SK-N-SH (cell line): ENCODE measurements around the gene TSSK2.

Experiments
- EP300 ChIP-seq, 2 experiments: IDR thresholded peaks; 2 replicates each; pipeline versions ENCODE4 v1.4.0 to v1.6.1; 2012; ENCODE audit warnings: borderline replicate concordance in 1 of 2, low read depth in 1 of 2, low read length in 1 of 2
- EZH2phosphoT487 ChIP-seq: fragments of 200-600 bp; sonication (generic); IDR thresholded peaks from 2 replicates; pipeline ENCODE4 v1.6.1; 2017; ENCODE audit warnings: low read depth, mixed run types, mild to moderate bottlenecking, antibody characterized with exemption, moderate library complexity, borderline replicate concordance
- FOXJ3 ChIP-seq: sonication (generic); formaldehyde crosslinking; IDR thresholded peaks from 2 replicates; pipeline ENCODE4 v1.5.1; 2020; ENCODE audit warnings: mild to moderate bottlenecking, missing genetic modification reagents
- RAD21 ChIP-seq: IDR thresholded peaks from 2 replicates; pipeline ENCODE4 v1.6.1; 2012; ENCODE audit warnings: mild to moderate bottlenecking, low read length
- RFX5 ChIP-seq: IDR thresholded peaks from 2 replicates; pipeline ENCODE4 v1.6.1; 2012; ENCODE audit warnings: mild to moderate bottlenecking, improper control_type of control experiment, low read length
- SMC3 ChIP-seq: IDR thresholded peaks from 2 replicates; pipeline ENCODE4 v1.6.1; 2012; ENCODE audit warnings: low read depth, low read length, improper control_type of control experiment
- TCF12 ChIP-seq: IDR thresholded peaks from 2 replicates; pipeline ENCODE4 v1.4.0; 2012
- TEAD4 ChIP-seq: IDR thresholded peaks from 2 replicates; pipeline ENCODE4 v1.4.0; 2012; ENCODE audit warnings: mild to moderate bottlenecking, borderline replicate concordance; ENCODE audit not compliant: insufficient read depth
- TF ChIP-seq, protein P1 (sequence below): fragments of 200-600 bp; sonication (generic); IDR thresholded peaks from 2 replicates; pipeline ENCODE4 v1.6.1; 2017; ENCODE audit warnings: antibody characterized with exemption, mild to moderate bottlenecking, moderate library complexity
- TF ChIP-seq, protein P2 (sequence below): IDR thresholded peaks from 2 replicates; pipeline ENCODE4 v1.6.1; 2012; ENCODE audit warnings: mild to moderate bottlenecking, low read depth, low read length, moderate library complexity

DNA sequence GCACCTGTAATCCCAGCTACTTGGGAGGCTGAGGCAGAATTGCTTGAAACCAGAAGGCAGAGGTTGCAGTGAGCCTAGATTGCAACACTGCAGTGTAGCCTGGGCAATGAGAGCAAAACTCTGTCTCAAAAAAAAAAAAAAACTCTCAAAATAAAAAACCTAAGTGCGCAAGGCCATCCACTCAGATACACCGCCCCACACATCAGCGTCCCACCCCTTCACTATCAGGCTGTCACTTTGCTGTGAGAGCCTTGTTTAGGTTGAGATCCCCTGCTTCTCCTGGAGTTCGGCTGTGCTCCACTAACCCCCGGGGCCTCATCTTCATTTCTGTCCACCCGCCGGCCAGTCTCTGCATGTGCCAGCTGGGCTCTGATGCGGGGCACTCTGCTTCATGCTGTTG, 35.3 kb downstream of the TSSK2 start:
- TF ChIP-seq, protein P1, sequence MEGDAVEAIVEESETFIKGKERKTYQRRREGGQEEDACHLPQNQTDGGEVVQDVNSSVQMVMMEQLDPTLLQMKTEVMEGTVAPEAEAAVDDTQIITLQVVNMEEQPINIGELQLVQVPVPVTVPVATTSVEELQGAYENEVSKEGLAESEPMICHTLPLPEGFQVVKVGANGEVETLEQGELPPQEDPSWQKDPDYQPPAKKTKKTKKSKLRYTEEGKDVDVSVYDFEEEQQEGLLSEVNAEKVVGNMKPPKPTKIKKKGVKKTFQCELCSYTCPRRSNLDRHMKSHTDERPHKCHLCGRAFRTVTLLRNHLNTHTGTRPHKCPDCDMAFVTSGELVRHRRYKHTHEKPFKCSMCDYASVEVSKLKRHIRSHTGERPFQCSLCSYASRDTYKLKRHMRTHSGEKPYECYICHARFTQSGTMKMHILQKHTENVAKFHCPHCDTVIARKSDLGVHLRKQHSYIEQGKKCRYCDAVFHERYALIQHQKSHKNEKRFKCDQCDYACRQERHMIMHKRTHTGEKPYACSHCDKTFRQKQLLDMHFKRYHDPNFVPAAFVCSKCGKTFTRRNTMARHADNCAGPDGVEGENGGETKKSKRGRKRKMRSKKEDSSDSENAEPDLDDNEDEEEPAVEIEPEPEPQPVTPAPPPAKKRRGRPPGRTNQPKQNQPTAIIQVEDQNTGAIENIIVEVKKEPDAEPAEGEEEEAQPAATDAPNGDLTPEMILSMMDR = no peak
- TF ChIP-seq FOXJ3 (CRISPR knock-in tag) (no peak), SMC3 (no peak), RAD21 (no peak), EP300 (IDR thresholded peaks at IDR 0.05; ENCODE audit: borderline replicate concordance in 1 of 2, low read depth in 1 of 2, low read length in 1 of 2) (no peak), EZH2phosphoT487 (no peak), RFX5 (no peak), TEAD4 (no peak), TCF12 (no peak)
- TF ChIP-seq, protein P2, sequence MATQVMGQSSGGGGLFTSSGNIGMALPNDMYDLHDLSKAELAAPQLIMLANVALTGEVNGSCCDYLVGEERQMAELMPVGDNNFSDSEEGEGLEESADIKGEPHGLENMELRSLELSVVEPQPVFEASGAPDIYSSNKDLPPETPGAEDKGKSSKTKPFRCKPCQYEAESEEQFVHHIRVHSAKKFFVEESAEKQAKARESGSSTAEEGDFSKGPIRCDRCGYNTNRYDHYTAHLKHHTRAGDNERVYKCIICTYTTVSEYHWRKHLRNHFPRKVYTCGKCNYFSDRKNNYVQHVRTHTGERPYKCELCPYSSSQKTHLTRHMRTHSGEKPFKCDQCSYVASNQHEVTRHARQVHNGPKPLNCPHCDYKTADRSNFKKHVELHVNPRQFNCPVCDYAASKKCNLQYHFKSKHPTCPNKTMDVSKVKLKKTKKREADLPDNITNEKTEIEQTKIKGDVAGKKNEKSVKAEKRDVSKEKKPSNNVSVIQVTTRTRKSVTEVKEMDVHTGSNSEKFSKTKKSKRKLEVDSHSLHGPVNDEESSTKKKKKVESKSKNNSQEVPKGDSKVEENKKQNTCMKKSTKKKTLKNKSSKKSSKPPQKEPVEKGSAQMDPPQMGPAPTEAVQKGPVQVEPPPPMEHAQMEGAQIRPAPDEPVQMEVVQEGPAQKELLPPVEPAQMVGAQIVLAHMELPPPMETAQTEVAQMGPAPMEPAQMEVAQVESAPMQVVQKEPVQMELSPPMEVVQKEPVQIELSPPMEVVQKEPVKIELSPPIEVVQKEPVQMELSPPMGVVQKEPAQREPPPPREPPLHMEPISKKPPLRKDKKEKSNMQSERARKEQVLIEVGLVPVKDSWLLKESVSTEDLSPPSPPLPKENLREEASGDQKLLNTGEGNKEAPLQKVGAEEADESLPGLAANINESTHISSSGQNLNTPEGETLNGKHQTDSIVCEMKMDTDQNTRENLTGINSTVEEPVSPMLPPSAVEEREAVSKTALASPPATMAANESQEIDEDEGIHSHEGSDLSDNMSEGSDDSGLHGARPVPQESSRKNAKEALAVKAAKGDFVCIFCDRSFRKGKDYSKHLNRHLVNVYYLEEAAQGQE = no peak
